ENCODE data around the gene FLT1.

FLT1 gene

GRCh38 chr13:28306325-28306724, 188.6 kb downstream of the FLT1 start:
- H4K20me1 ChIP-seq (ENCODE audit: control insufficient read depth, insufficient read depth, low read depth, low read length): no peaks in the 10 kb centered on the region
- H3K9me2 ChIP-seq (replicated peaks; ENCODE audit: control insufficient read depth, low read length): no peaks in the 10 kb centered on the region
- no peak for TF ChIP-seq CTCF (IDR thresholded peaks at IDR 0.05; ENCODE audit: low read depth, low read length, poor library complexity, severe bottlenecking)
- TF ChIP-seq EZH2phosphoT487 (IDR thresholded peaks at IDR 0.05; ENCODE audit: borderline replicate concordance, low read length): no peak
- no peak overlapping the region for H3K27ac ChIP-seq (ENCODE audit: low read depth, low read length)
- H3K9me3 ChIP-seq (ENCODE audit: control insufficient read depth, insufficient read depth, low read length): no peaks in the 10 kb centered on the region
- H3K4me1 ChIP-seq (ENCODE audit: control insufficient read depth, low read length): no peaks in the 10 kb centered on the region
- no peaks in the 10 kb centered on the region for H3K36me3 ChIP-seq (ENCODE audit: control insufficient read depth, low read length)
- H3K4me2 ChIP-seq (ENCODE audit: low read length): no peak overlapping the region
- no peaks in the 10 kb centered on the region for H3K27me3 ChIP-seq (ENCODE audit: control insufficient read depth, low read length)
- H3K79me2 ChIP-seq (ENCODE audit: control insufficient read depth, low read length): no peaks in the 10 kb centered on the region
- no peaks in the 10 kb centered on the region for H3F3A ChIP-seq (ENCODE audit: control insufficient read depth, insufficient read depth)
- no peak overlapping the region for H3K4me3 ChIP-seq (ENCODE audit: low read length)

- no peak overlapping the region for H3K4me2 ChIP-seq (ENCODE audit: low read length)
- H3F3A ChIP-seq (ENCODE audit: control insufficient read depth, insufficient read depth): no peaks in the 10 kb centered on the region
- no peaks in the 10 kb centered on the region for H3K79me2 ChIP-seq (ENCODE audit: control insufficient read depth, low read length)
- no peak overlapping the region for H3K4me3 ChIP-seq (ENCODE audit: low read length)
- H3K9me3 ChIP-seq (ENCODE audit: control insufficient read depth, insufficient read depth, low read length): no peaks in the 10 kb centered on the region
- TF ChIP-seq CTCF (IDR thresholded peaks at IDR 0.05; ENCODE audit: low read depth, low read length, poor library complexity, severe bottlenecking) (no peak), EZH2phosphoT487 (IDR thresholded peaks at IDR 0.05; ENCODE audit: borderline replicate concordance, low read length) (no peak)
- H3K36me3 ChIP-seq (ENCODE audit: control insufficient read depth, low read length): no peaks in the 10 kb centered on the region
- H3K4me1 ChIP-seq (ENCODE audit: control insufficient read depth, low read length): no peaks in the 10 kb centered on the region
- H3K27ac ChIP-seq (ENCODE audit: low read depth, low read length): no peak overlapping the region
- H4K20me1 ChIP-seq (ENCODE audit: control insufficient read depth, insufficient read depth, low read depth, low read length): no peaks in the 10 kb centered on the region
- H3K27me3 ChIP-seq (ENCODE audit: control insufficient read depth, low read length): no peaks in the 10 kb centered on the region
- H3K9me2 ChIP-seq (replicated peaks; ENCODE audit: control insufficient read depth, low read length): no peaks in the 10 kb centered on the region
These were observed 193.1 kb downstream of the FLT1 start for GRCh38 chr13:28301839-28302238.

GRCh38 chr13:28299916-28300315, 195.0 kb downstream of the FLT1 start:
- TF ChIP-seq EZH2phosphoT487 (IDR thresholded peaks at IDR 0.05; ENCODE audit: borderline replicate concordance, low read length) (no peak), CTCF (IDR thresholded peaks at IDR 0.05; ENCODE audit: low read depth, low read length, poor library complexity, severe bottlenecking) (no peak)

GRCh38 chr13:28297341-28297740, 197.6 kb downstream of the FLT1 start:
- H3K79me2 ChIP-seq (ENCODE audit: control insufficient read depth, low read length): no peaks in the 10 kb centered on the region
- no peaks in the 10 kb centered on the region for H3K9me3 ChIP-seq (ENCODE audit: control insufficient read depth, insufficient read depth, low read length)
- no peak overlapping the region for H3K4me2 ChIP-seq (ENCODE audit: low read length)
- no peaks in the 10 kb centered on the region for H3K9me2 ChIP-seq (replicated peaks; ENCODE audit: control insufficient read depth, low read length)
- peaks cover 3% of the 10 kb centered on the region; the same call in 1 of the 2 replicates for H3F3A ChIP-seq (ENCODE audit: control insufficient read depth, insufficient read depth)
- no peaks in the 10 kb centered on the region for H3K27me3 ChIP-seq (ENCODE audit: control insufficient read depth, low read length)
- no peak for TF ChIP-seq CTCF (IDR thresholded peaks at IDR 0.05; ENCODE audit: low read depth, low read length, poor library complexity, severe bottlenecking)
- TF ChIP-seq EZH2phosphoT487 (IDR thresholded peaks at IDR 0.05; ENCODE audit: borderline replicate concordance, low read length): no peak
- no peaks in the 10 kb centered on the region for H4K20me1 ChIP-seq (ENCODE audit: control insufficient read depth, insufficient read depth, low read depth, low read length)
- peaks cover 17% of the 10 kb centered on the region for H3K36me3 ChIP-seq (ENCODE audit: control insufficient read depth, low read length)
- H3K27ac ChIP-seq (ENCODE audit: low read depth, low read length): no peak overlapping the region
- H3K4me3 ChIP-seq (ENCODE audit: low read length): no peak overlapping the region
- no peaks in the 10 kb centered on the region for H3K4me1 ChIP-seq (ENCODE audit: control insufficient read depth, low read length)

More at GRCh38 chr13:28299916-28300315, 195.0 kb downstream of the FLT1 start:
- H3K79me2 ChIP-seq (ENCODE audit: control insufficient read depth, low read length): no peaks in the 10 kb centered on the region
- no peaks in the 10 kb centered on the region for H3F3A ChIP-seq (ENCODE audit: control insufficient read depth, insufficient read depth)
- H3K4me2 ChIP-seq (ENCODE audit: low read length): no peak overlapping the region
- no peaks in the 10 kb centered on the region for H3K36me3 ChIP-seq (ENCODE audit: control insufficient read depth, low read length)
- no peak overlapping the region for H3K4me3 ChIP-seq (ENCODE audit: low read length)
- no peaks in the 10 kb centered on the region for H3K27me3 ChIP-seq (ENCODE audit: control insufficient read depth, low read length)
- H3K27ac ChIP-seq (ENCODE audit: low read depth, low read length): no peak overlapping the region
- no peaks in the 10 kb centered on the region for H3K9me3 ChIP-seq (ENCODE audit: control insufficient read depth, insufficient read depth, low read length)
- no peaks in the 10 kb centered on the region for H3K9me2 ChIP-seq (replicated peaks; ENCODE audit: control insufficient read depth, low read length)
- H4K20me1 ChIP-seq (ENCODE audit: control insufficient read depth, insufficient read depth, low read depth, low read length): no peaks in the 10 kb centered on the region
- H3K4me1 ChIP-seq (ENCODE audit: control insufficient read depth, low read length): no peaks in the 10 kb centered on the region

Data from DOHH2 (cell line).